ENCODE results near the gene AKR1C4.
"Not testable (repeated sequence)": the region's sequence is repeated elsewhere in the genome, so short reads cannot be mapped to it uniquely, and the experiment has no call there.

AKR1C4 gene

DNA sequence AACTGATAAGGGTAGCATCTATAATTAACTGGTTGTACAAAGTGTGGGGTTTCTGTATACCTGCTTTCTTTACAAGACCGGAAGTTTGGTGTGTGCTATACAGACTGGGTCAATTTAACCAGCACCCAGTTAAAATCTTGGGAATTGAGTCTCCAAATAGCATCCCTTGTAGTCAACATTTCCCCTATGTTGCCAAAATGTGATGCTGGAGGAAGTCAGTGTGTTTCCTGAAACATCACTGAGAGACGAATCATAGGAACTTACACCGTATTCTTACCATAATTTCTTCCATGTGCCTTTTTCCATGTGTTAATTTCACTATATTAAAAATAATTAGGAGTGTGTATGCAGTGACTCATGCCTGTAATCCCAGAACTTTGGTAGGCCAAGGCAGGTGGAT is 1.7 kb downstream of the AKR1C4 start:
- DNase-seq (ENCODE audit: low spot score), result no peak
- ChIA-PET POLR2A (ENCODE audit: low non-redundant PET) (no interaction called here), CTCF (no interaction called here)
- H3K27ac ChIP-seq, result no peak overlapping the region
- TF ChIP-seq, protein P1, sequence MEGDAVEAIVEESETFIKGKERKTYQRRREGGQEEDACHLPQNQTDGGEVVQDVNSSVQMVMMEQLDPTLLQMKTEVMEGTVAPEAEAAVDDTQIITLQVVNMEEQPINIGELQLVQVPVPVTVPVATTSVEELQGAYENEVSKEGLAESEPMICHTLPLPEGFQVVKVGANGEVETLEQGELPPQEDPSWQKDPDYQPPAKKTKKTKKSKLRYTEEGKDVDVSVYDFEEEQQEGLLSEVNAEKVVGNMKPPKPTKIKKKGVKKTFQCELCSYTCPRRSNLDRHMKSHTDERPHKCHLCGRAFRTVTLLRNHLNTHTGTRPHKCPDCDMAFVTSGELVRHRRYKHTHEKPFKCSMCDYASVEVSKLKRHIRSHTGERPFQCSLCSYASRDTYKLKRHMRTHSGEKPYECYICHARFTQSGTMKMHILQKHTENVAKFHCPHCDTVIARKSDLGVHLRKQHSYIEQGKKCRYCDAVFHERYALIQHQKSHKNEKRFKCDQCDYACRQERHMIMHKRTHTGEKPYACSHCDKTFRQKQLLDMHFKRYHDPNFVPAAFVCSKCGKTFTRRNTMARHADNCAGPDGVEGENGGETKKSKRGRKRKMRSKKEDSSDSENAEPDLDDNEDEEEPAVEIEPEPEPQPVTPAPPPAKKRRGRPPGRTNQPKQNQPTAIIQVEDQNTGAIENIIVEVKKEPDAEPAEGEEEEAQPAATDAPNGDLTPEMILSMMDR (conservative IDR thresholded peaks at IDR 0.05; ENCODE audit: low read depth), result no peak

DNA sequence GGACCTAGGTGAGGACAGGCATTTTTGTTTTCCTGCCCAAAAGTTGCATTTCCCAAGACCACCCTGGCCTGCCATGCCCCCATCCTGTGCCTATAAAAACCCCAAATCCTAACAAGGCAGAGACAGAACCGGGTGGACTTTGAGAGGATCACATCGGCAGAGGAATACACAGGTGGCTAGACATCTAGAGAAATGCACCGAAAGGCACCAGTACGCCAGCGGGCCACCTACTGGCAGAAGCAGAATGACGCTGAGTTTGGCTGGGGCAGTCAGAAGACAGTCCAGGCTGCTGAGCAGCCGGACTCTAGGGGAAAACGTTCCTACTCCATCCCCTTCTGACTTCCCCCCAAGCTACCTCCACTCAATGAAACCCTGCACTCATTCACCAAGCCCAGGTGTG is 2.8 kb downstream of the AKR1C4 start:
- ChIA-PET CTCF (no interaction called here), POLR2A (ENCODE audit: low non-redundant PET) (no interaction called here)
- TF ChIP-seq, protein P1 (conservative IDR thresholded peaks at IDR 0.05; ENCODE audit: low read depth), result no peak
- H3K27ac ChIP-seq, result no peak overlapping the region
- no peak for DNase-seq (ENCODE audit: low spot score)

DNA sequence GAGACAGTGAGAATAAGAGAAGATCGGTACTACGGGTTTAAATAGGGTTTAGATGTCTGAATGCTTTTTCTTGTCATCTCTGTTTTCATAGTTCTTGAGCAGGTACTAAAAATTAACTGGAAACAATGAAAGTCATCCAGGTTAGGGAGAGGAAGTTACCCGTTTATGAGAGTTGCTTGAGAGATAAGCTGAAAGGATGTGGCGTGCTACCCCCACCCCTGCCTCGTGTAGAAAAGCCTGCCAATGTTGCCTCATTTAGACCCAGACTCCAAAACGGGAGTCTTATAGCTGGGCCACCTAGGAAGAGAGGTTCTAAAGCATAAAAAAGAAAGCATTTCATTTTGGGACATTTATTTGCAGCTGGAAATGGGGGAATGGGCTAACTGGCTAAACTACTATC is 10.2 kb downstream of the AKR1C4 start:
- no peak overlapping the region for H3K27ac ChIP-seq
- TF ChIP-seq, protein P1 (conservative IDR thresholded peaks at IDR 0.05; ENCODE audit: low read depth), result no peak
- ChIA-PET CTCF (no interaction called here), POLR2A (ENCODE audit: low non-redundant PET) (no interaction called here)
- DNase-seq (ENCODE audit: low spot score), result no peak

DNA sequence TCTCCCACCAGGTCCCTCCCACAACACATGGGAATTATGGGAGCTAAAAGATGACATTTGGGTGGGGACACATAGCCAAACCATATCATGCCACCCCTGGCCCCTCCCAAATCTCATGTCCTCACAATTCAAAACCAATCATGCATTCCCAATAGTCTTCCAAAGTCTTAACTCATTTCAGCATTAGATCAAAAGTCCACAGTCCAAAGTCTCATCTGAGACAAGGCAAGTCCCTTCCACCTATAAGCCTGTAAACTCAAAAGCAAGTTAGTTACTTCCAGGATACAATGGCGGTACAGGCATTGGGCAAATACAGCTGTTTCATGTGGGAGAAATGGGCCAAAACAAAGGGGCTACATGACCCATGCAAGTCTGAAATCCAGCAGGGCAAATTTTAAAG is 13.1 kb downstream of the AKR1C4 start:
- CTCF ChIA-PET; H3K27ac ChIP-seq; DNase-seq (ENCODE audit: low spot score); POLR2A ChIA-PET (ENCODE audit: low non-redundant PET): not testable (repeated sequence)

DNA sequence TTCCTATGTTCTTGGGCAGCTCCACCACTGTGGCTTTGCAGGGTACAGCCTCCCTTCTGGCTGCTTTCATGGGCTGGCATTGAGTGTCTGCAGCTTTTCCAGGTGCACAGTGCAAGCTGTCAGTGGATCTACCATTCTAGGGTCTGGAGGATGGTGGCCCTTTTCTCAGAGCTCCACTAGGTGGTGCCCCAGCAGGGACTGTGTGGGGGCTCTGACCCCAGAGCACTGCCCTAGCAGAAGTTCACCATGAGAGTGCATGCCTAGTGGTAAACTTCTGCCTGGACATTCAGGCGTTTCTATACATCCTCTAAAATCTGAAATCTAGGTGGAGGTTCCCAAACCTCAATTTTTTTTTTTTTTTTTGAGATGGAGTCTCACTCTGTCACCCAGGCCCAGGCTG is 13.6 kb downstream of the AKR1C4 start:
- POLR2A ChIA-PET (ENCODE audit: low non-redundant PET); CTCF ChIA-PET; DNase-seq (ENCODE audit: low spot score); H3K27ac ChIP-seq: not testable (repeated sequence)

DNA sequence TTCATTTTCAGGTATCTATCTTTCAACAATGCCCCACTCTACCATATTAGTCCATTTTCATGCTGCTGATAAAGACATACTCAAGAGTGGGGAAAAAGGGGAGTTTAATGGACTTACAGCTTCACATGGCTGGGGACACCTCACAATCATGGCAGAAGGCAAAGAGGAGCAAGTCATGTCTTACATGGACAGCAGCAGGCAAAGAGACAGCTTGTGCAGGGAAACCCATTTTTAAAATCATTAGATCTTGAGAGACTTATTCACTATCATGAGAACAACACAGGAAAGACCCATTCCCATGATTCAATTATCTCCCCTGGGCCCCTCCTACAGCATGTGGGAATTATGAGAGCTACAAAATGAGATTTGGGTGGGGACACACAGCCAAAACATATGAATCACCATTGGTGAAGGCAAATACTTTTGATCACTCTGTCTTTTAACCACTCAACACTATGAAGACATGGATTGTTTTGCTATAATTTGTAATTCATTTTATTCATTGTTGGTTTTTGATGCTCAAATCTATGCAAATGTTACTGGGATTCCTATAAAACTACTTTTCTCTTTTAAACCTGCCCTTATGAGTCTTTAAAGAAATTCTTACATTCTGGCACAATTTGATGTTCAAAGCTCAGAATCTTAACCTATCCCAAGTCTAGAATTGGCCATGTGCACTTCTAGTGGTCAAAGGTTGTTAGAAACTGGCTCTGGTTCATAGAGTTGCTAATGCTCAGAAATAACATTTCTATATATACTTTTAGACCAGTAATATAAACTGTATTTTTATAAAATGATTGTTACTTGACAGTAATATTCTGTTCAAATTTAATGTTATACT is 15.3 kb downstream of the AKR1C4 start:
- H3K27ac ChIP-seq, result no peak overlapping the region
- ChIA-PET CTCF (no interaction called here), POLR2A (ENCODE audit: low non-redundant PET) (no interaction called here)
- TF ChIP-seq, protein P1 (conservative IDR thresholded peaks at IDR 0.05; ENCODE audit: low read depth), result no peak
- no peak for DNase-seq (ENCODE audit: low spot score)

DNA sequence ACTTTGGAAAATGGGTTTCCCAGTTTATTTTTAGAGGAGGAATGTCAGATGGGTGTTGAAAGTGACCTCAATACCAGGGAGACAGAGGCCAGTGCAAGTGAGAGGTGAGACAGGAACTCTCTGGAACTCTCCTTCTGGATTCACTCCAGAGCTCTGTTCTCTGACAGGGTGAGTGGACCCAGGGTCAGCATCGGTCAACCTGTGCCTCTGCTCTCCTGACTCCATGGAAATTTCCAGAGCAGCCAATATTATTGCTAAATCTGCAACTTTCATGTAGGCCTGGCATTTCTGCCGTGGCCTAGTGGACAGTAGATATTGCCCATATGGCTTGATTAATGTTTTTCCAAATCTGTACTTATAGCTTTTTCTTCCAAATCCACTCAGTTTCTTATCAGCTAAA is 20.2 kb downstream of the AKR1C4 start:
- TF ChIP-seq, protein P1 (conservative IDR thresholded peaks at IDR 0.05; ENCODE audit: low read depth), result no peak
- H3K27ac ChIP-seq, result no peak overlapping the region
- no peak for DNase-seq (ENCODE audit: low spot score)
- ChIA-PET POLR2A (ENCODE audit: low non-redundant PET) (no interaction called here), CTCF (no interaction called here)

Data from RWPE1 (cell line).